ENCODE results near the gene CCN2. TPM values are rescaled to one million over a fixed set of nuclear protein-coding genes. Genes with fewer than 3 reads are reported as not detected.

The CCN2 gene, protein sequence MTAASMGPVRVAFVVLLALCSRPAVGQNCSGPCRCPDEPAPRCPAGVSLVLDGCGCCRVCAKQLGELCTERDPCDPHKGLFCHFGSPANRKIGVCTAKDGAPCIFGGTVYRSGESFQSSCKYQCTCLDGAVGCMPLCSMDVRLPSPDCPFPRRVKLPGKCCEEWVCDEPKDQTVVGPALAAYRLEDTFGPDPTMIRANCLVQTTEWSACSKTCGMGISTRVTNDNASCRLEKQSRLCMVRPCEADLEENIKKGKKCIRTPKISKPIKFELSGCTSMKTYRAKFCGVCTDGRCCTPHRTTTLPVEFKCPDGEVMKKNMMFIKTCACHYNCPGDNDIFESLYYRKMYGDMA
- not detected for total RNA-seq

DNA sequence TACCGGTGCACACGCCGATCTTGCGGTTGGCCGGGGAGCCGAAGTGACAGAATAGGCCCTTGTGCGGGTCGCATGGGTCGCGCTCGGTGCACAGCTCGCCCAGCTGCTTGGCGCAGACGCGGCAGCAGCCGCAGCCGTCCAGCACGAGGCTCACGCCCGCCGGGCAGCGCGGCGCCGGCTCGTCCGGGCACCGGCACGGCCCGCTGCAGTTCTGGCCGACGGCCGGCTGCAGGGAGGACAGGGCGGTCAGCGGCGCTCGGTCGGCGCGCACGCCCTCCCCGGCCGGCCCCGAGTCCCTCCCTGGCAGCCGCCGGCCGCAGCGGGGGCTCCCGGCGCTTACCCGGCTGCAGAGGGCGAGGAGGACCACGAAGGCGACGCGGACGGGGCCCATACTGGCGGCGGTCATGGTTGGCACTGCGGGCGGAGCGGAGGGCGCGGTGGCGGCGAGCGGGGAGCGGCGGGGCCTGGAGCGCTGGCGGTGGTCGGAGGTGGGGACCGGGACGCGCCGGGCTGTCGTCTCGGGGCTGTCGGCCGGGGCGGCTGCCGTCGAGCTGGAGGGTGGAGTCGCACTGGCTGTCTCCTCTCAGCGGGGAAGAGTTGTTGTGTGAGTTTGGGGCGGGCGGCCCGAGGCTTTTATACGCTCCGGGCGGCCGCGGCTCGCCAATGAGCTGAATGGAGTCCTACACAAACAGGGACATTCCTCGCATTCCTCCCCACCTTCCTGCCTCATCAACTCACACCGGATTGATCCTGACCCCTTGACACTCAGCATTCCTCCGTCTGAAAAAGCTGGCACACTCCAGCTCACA is at the start of gene CCN2:
TSS of gene CCN2 (minus strand) at position 606 of the 809 bp plus-strand sequence. CDS start at position 406, 200 bp downstream.
- no peak within 1 kb of the TSS for H3K27ac Mint-ChIP-seq
- ATAC-seq (peak; percentile 4 to 58), DNase-seq (ENCODE audit: low spot score in 2 of 2) (peak in 1 of 2 donors; percentile 2)
- H3K36me3 Mint-ChIP-seq = peaks cover 5 to 16% of the 10 kb centered on the region in 2 donors
- H3K9me3 Mint-ChIP-seq = no peaks in the 10 kb centered on the region

DNA sequence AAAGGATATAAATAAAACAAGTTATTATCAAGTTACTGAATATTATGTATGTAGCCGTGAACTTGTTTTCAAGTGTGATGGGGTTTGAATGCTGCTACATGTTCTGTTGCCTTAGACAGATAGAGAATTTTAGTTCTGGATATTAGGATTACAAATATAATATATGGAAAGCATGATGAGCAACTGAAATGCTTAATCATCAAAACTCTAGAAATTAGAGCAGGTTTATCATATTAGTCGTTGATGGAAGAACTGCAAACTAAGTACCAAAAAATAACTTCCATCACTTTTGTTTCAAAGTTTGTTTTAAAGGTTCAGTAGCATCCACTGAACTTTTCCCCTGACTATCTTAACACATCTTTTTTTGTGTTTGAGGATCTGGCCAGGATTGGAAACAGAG is 49.1 kb upstream of the CCN2 start:
- Mint-ChIP-seq H3K9me3 (peaks cover 9% of the 10 kb centered on the region in 2 donors), H3K36me3 (no peaks in the 10 kb centered on the region), H3K27ac (no peak overlapping the region)
- DNase-seq (ENCODE audit: low spot score in 2 of 2) (no peak), ATAC-seq (no peak)

DNA sequence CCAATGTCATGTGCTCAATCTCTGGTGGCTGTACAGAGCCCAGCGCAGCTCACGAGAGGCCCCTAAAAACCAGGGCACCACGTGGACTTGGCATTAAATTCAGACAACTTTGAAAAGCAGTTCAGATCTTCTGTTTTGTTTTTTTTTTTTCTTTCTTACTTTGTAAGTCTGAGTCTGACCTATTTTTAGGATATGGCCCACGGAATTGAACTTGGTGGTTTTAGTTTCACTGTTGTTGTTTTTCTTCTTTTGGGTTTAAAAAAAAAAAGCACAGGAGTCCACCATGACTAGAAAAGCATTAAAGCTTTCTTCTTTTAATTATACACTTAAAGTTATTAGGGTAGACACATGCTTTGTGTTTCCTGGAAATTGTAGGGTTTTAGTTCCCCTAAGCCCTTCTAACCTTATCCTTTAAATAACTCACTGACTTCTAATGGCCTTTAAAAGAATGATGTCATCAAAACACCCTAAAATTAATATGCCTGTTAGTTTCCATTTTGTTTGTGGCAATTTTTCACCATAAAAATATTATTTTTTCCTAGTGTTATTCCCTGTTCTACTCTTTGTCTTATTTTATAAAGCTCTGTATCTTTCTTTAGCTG is 48.5 kb upstream of the CCN2 start:
- Mint-ChIP-seq H3K27ac (no peak overlapping the region), H3K9me3 (peaks cover 7 to 9% of the 10 kb centered on the region in 2 donors), H3K36me3 (no peaks in the 10 kb centered on the region)
- DNase-seq (ENCODE audit: low spot score in 2 of 2) (no peak), ATAC-seq (no peak)

DNA sequence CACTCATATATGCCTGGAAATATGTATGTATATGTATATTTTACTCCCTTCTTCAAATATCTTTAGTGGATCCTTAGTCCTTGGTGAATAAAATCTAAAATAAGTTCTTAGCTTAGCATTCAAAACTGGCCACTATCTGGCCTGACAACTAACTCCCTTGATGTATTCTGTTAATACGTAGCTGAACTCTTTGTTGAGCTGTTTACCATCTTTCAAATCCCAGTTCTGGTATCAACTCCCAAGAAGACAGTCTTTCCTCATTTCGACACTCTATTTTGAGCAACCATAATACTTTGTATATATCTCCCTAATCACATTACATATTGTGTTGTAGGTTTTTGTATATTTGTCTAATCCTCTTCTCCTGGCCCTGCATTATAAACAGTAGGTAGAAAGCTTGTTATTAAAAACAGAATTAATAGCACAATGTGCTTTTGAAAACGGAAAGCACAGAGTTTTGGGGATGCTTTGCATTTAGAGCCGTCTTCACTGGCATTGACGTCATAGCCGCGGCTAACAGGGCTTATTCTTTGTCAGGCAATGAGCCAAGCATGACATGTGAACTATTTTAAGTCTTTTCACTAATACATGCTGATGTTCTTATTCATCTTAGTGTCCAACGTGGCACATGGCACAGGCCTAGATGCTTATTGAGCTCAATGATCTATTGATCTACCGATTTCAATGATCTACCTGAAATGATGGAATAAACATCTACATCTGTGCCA is 47.2 kb upstream of the CCN2 start:
- Mint-ChIP-seq H3K27ac (no peak overlapping the region), H3K36me3 (no peaks in the 10 kb centered on the region), H3K9me3 (peaks cover 3 to 4% of the 10 kb centered on the region in 2 donors)
- no peak for DNase-seq (ENCODE audit: low spot score in 2 of 2)
- no peak for ATAC-seq

DNA sequence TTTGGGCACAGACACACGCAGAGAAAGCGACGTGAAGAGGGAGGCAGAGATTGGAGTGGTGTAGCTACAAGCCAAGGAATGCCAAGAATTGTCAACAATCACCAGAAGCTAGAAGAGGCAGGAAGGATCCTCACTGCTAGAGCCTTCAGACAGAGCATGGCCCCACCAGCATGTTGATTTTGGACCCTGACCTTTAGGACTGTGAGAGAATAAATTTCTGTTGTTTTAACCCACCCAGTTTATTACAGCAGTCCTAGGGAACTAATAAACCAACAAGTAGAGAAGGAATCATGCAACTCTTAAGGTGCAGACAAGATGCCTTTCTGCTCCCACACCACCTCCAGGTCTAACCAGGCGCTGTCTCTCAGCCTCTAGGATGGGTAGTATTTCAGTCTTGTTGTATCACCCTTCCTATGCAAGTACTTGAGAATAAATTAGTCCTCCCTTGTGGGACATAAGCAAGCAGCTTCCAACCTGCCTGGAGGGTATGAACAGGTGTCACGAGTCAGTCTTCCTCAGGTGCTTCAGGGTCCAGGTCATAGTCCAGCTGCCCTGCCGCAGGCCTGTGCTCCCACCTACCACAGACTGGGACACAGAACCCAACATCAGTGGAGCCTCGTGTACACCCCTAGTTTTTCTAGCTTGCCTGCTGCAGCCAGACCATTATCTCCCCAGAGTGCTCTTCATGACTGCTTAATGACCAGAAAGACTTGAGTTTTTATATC is 46.4 kb upstream of the CCN2 start:
- Mint-ChIP-seq H3K36me3 (no peaks in the 10 kb centered on the region), H3K27ac (no peak overlapping the region), H3K9me3 (no peaks in the 10 kb centered on the region)
- ATAC-seq (no peak), DNase-seq (ENCODE audit: low spot score in 2 of 2) (no peak)

DNA sequence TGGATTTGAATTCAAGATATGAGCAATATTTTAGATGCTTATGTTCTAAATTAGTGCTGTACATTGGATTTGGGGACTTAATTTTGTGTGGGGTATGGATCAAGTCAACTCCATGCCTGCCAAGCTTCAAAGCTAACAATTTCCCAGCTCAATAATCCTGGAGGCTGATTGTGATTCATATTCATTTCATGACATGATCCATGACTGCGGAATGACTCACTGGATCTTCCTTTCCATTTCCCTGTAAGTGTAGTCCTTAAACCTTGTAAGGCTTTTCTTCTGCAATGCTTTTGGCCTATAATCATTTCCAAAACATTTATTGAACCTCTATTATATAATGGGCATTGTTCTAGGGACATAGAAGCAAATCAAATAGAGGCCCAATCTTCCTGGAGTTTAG is 44.7 kb upstream of the CCN2 start:
- no peak overlapping the region for H3K27ac Mint-ChIP-seq
- H3K9me3 Mint-ChIP-seq = no peaks in the 10 kb centered on the region
- no peak for ATAC-seq
- no peaks in the 10 kb centered on the region for H3K36me3 Mint-ChIP-seq
- no peak for DNase-seq (ENCODE audit: low spot score in 2 of 2)

DNA sequence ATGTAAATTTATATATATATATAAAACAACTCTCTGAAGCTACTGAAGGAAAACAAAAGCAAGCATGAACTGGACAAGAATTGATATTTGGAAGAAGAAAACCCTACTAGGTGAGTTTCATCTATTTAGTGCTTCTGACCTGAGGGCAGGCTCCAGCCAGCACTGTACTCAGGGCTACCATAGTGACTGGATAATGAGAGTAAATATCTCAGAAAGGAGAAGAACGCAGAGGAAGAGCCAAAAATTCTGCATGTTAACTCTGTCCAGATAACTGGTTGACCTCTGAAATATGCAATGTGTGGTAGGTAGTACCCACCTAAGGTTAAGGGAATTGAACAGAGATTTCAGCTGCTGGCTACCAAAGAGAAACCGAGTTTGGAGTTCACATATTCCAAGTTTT is 41.4 kb upstream of the CCN2 start:
- no peak overlapping the region for H3K27ac Mint-ChIP-seq
- no peaks in the 10 kb centered on the region for H3K36me3 Mint-ChIP-seq
- no peaks in the 10 kb centered on the region for H3K9me3 Mint-ChIP-seq
- DNase-seq (ENCODE audit: low spot score in 2 of 2) (no peak), ATAC-seq (no peak)

DNA sequence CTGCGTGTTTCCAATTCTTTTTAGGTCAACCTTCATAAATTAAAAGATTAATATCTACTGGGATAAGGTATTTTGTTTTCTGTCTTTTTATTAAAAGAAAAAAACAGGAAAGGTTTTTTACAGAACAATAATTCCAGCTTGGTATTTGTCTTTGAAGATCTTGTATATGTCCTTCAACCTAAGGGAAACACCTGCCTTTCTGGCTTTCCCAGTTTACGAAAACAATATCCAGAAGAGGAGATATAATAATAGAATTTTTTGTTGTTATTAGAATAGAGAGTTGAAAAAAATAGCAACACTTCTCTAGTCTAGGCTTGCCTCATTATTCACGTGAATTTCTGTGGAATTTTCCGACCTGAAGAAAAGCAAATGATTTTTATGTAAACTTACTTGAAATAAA is 37.9 kb upstream of the CCN2 start:
- DNase-seq (ENCODE audit: low spot score in 2 of 2) = no peak
- H3K36me3 Mint-ChIP-seq = no peaks in the 10 kb centered on the region
- H3K9me3 Mint-ChIP-seq = no peaks in the 10 kb centered on the region
- ATAC-seq = no peak
- no peak overlapping the region for H3K27ac Mint-ChIP-seq

DNA sequence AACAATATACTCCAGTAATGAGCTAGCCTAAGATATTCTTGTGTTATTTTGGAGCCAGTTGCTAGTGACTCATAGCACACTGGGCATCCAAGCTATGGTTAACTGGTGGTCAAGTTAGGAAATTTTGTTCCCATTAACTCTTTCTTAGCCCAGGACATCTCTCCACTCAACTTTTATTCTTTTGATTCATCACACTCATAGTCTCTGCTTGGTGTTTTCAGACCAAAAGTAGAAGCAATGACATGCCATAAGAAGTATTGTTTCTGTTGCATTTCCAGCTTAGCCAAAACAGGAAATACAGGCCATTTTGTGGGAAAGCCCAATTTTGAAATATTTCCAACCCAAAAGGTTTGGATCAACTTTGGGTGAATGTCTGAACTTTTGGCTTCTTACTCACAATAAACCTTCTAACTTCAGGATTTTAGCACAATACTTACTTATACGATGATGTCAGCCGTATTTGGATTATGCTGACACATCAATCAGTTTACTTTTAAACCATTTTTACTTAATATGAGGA is 31.6 kb upstream of the CCN2 start:
- no peak overlapping the region for H3K27ac Mint-ChIP-seq
- H3K36me3 Mint-ChIP-seq = no peaks in the 10 kb centered on the region
- no peaks in the 10 kb centered on the region for H3K9me3 Mint-ChIP-seq
- DNase-seq (ENCODE audit: low spot score in 2 of 2) (no peak), ATAC-seq (no peak)

DNA sequence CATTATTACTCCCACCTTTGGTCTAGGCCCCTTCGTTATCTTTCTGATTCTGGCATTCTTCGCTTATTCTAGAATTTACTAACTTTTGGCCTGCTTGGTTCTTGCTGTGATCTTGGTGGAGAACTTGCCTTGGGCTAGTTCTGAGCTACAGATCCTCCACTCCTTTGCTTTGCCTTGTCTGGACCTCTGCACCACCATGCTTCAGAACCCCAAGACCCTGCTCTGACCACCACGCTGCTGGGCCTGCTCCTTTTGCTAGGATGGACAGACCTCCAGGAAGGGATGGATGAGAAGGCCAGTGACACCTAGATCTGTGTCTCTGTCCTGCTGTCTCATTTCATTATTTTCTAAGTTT is 30.4 kb upstream of the CCN2 start:
- no peak for ATAC-seq
- no peak for DNase-seq (ENCODE audit: low spot score in 2 of 2)
- Mint-ChIP-seq H3K9me3 (no peaks in the 10 kb centered on the region), H3K36me3 (no peaks in the 10 kb centered on the region), H3K27ac (no peak overlapping the region)

DNA sequence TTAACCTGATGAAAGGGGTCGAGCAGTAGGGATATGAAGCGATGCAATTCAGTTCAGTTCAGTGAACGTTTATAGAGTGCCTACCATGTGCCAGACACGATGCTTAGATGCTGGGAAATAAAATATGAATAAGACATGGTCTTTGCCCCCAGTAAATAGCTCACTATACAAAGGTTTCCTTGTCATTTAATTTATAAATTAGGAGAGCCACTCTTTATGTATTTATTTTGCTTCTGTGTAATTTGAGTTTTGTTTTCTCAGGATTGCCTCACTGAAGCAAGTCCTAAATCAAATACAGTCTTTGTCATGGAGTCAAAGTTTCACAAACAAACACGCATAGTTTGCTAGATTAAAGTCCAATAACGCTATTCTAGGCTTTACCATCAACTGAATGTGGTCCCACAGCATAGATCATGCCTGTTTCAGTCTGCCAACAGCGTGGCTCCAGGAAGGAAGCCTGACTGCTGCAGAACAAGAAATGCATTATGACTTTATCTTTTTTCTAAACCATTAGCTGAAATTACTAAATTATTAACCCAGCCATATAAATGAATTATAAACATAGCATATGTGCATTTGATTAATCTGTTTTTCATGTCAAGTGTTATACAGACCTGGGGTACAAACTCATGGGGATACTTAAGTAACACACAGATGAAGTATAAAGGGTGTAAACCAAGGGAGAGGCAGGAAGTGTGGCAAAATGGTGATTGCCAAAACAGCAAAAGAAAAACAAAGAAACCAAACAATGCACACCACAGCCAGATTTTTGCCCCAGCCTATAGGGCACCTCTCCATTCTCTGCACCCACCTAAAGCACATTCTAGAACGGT is 29.8 kb upstream of the CCN2 start:
- Mint-ChIP-seq H3K27ac (no peak overlapping the region), H3K36me3 (no peaks in the 10 kb centered on the region), H3K9me3 (no peaks in the 10 kb centered on the region)
- ATAC-seq (no peak), DNase-seq (ENCODE audit: low spot score in 2 of 2) (no peak)

DNA sequence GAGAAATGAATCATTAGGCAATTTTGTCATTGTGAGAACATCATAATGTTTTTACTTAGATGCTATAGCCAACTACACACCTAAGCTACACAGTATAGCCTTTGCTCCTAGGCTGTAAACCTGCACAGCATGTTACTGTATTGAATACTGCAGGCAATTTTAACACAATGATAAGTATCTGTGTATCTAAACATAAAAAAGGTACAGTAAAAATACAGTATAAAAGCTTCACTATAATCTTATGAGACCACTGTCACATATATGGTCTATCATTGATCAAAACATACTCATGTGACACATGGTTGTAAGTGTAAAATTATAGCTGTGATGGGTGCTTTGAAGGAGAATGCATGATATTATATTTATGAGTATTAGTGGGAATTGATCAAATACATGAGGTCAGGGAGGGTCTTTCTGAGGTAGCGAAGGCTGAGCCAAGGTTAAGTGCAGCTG is 29.2 kb upstream of the CCN2 start:
- no peak for DNase-seq (ENCODE audit: low spot score in 2 of 2)
- Mint-ChIP-seq H3K36me3 (no peaks in the 10 kb centered on the region), H3K27ac (no peak overlapping the region), H3K9me3 (no peaks in the 10 kb centered on the region)
- ATAC-seq = no peak

DNA sequence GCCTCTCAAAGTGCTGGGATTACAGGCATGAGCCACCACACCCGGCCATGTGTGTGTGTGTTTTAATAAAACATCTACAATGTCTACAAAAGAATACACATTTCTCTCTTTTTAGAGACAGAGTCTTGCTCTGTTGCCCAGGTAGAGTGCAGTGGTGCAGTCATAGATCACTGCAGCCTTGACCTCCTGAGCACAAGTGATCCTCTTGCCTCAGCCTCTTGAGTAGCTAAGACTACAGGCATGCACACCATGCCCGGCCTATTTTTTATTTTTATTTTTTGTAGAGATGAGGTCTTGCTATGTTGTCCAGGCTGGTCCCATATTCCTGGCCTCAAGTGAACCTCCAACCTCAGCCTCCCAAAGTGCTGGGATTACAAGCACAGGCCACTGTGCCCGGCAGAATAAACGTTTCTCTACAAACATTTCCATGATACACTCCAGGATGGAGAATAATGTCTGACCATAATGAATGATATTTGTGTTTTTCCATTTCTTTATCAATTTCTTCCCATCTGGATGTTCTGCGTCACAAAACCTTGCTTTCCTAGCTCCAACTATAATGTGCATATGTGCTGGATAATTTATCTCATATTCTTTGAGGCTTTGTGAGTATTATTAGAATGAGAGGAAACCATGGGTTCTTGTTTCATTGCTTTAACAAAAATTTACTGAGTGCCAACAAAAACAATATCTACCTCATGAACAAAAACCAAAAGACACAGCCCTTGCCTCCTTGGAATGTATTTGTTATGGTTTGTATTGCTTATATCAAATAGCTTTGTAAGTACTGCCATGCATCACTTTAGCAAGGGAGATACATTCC is 28.6 kb upstream of the CCN2 start:
- ATAC-seq (no peak), DNase-seq (ENCODE audit: low spot score in 2 of 2) (no peak)
- no peaks in the 10 kb centered on the region for H3K9me3 Mint-ChIP-seq
- no peaks in the 10 kb centered on the region for H3K36me3 Mint-ChIP-seq
- no peak overlapping the region for H3K27ac Mint-ChIP-seq

DNA sequence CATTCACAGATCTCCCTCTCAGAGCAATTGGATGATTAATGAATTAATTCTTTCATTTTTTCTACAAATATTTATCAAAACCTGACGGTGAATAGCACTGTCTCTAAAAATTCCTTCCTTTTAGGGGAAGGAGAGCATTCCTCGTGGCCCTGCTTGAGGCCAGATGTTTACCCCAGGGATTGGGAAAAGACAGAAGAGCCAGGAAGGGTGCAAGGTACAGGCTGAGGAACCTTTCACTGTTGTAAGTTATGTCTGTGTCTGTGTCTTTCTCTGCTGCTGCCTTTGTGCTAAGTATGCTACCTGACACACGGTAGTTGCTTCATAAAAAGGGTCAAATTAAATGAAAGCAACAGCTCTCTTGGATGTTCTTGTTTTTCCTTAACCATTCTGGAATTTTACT is 27.4 kb upstream of the CCN2 start:
- Mint-ChIP-seq H3K9me3 (no peaks in the 10 kb centered on the region), H3K36me3 (no peaks in the 10 kb centered on the region), H3K27ac (no peak overlapping the region)
- ATAC-seq (no peak), DNase-seq (ENCODE audit: low spot score in 2 of 2) (no peak)
